Measurements from ENCODE around the gene SSRP1. TPM values are rescaled to one million over a fixed set of nuclear protein-coding genes. Genes with fewer than 3 reads are reported as not detected.
A peak's percentile ranks its signal among the peaks of the same experiment; 100 is the strongest.

SSRP1 gene
- total and polyA plus RNA-seq, 9 of the 15 experiments (the other 6 are each of a cell fraction or from before 2014, with no cell fraction given), result 91.1 to 416 (median 245) TPM

DNA sequence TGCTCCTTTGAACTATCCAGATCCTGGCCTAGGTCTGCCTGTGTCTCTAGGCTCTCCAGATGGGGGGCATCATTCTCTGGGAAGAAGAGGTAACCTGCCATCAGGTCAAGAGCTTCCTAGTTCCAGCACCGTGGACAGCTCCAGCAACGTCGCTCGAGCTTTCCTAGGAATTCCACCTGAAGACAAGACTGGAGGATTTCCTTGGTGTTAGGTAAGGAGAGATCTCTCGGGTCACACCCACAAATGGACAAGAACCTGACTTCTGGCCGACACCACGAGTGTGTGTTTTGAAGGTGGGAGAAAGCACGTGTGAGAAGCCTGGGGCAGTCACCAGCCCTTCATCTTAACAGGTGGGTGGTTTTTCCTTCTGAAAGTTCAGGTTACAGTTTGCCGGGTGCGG is 44.0 kb upstream of the SSRP1 start:
- DNase-seq (ENCODE audit: extremely low read depth in 1 of 4, low spot score in 3 of 4) (peak in 3 of 4 experiments; percentile 58 to 68 (median 59)), ATAC-seq (peak; percentile 36), FAIRE-seq (peak; percentile 61)
- BruUV-seq (replicated peaks), result no TSS peak
- no peak overlapping the region for H2AFZ ChIP-seq (ENCODE audit: low read depth, low read length)
- CTCF ChIA-PET (ENCODE audit: low intra/inter-chr PET ratio), result no interaction called here
- H4K20me1 ChIP-seq (replicated peaks; ENCODE audit: control insufficient read depth, insufficient read depth, low read length), result no peaks in the 10 kb centered on the region
- H3K9me1 ChIP-seq (ENCODE audit: control insufficient read depth, insufficient read depth, low read length), result no peaks in the 10 kb centered on the region
- no peaks in the 10 kb centered on the region for H3K36me3 ChIP-seq (ENCODE audit: control insufficient read depth, insufficient read depth, low read length)
- peaks cover 6 to 7% of the 10 kb centered on the region in 2 experiments; a peak in 1 of 5 replicates for H3K27me3 ChIP-seq (ENCODE audit: control insufficient read depth in 2 of 2, insufficient read depth in 2 of 2, low read length in 2 of 2)
- no peaks in the 10 kb centered on the region for H3K79me2 ChIP-seq (ENCODE audit: control insufficient read depth, insufficient read depth, low read length)
- peaks cover 25 to 30% of the 10 kb centered on the region in 2 experiments for H3K4me1 ChIP-seq (replicated peaks in 1 of 2; ENCODE audit: control insufficient read depth in 2 of 2, insufficient read depth in 2 of 2, low read length in 2 of 2)
- no peaks in the 10 kb centered on the region for H3K9me3 ChIP-seq (replicated peaks; ENCODE audit: control insufficient read depth, insufficient read depth, low read depth, low read length)
- 3% methylated on average over 10 of the region's 10 CpGs for WGBS (ENCODE audit: insufficient coverage, low coverage, missing lambda C conversion rate)
- no peak overlapping the region for H3K4me3 ChIP-seq
- in situ Hi-C loops (cut with MboI) (no loop called here), intact Hi-C loops (cut with micrococcal nuclease) (no loop called here)
- H3K9ac ChIP-seq (ENCODE audit: insufficient read depth in 1 of 2, low read depth in 2 of 2, low read length in 2 of 2), result no peak overlapping the region
- POLR2A ChIA-PET, result interaction anchor here (0.6 to 1.4 kb wide), 5 partner anchors 9 to 143 kb away, joined by 3 to 7 read pairs (median 4); no protein-coding TSS in a partner anchor
- H3K4me2 ChIP-seq (ENCODE audit: insufficient read depth, low read length), result no peak overlapping the region
- H3K27ac ChIP-seq (ENCODE audit: extremely low read depth, low read depth, low read length), result no peak overlapping the region
- TF ChIP-seq PURB (CRISPR knock-in tag; IDR thresholded peaks at IDR 0.05; ENCODE audit: low read depth) (no peak), ZNF57 (CRISPR knock-in tag; IDR thresholded peaks at IDR 0.05) (no peak), NCOR1 (IDR thresholded peaks at IDR 0.05) (no peak), HDAC1 (IDR thresholded peaks at IDR 0.05) (peak in 1 of 2 experiments; percentile 25; a peak in 1 of 4 replicates), TRIM28 (IDR thresholded peaks at IDR 0.05) (no peak), RFX1 (IDR thresholded peaks at IDR 0.05) (no peak), MAFF (IDR thresholded peaks at IDR 0.05; ENCODE audit: low read length) (no peak), FOXA3 (CRISPR knock-in tag; conservative IDR thresholded peaks at IDR 0.05 in 1 of 2, IDR thresholded peaks at IDR 0.05 in 1 of 2) (no peak), FOXP1 (CRISPR knock-in tag; IDR thresholded peaks at IDR 0.05) (no peak), NR3C1 (CRISPR knock-in tag; IDR thresholded peaks at IDR 0.05) (0 out of 2 replicates have a peak, but pooled peaks have one; percentile 65), GTF2E2 (tag; IDR thresholded peaks at IDR 0.05) (no peak), HCFC1 (IDR thresholded peaks at IDR 0.05; ENCODE audit: low read depth, low read length) (0 out of 2 replicates have a peak, but pooled peaks have one; percentile 21)
- TF ChIP-seq, protein P1, sequence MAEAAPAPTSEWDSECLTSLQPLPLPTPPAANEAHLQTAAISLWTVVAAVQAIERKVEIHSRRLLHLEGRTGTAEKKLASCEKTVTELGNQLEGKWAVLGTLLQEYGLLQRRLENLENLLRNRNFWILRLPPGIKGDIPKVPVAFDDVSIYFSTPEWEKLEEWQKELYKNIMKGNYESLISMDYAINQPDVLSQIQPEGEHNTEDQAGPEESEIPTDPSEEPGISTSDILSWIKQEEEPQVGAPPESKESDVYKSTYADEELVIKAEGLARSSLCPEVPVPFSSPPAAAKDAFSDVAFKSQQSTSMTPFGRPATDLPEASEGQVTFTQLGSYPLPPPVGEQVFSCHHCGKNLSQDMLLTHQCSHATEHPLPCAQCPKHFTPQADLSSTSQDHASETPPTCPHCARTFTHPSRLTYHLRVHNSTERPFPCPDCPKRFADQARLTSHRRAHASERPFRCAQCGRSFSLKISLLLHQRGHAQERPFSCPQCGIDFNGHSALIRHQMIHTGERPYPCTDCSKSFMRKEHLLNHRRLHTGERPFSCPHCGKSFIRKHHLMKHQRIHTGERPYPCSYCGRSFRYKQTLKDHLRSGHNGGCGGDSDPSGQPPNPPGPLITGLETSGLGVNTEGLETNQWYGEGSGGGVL (CRISPR knock-in tag; IDR thresholded peaks at IDR 0.05), result no peak
- TF ChIP-seq, protein P2, sequence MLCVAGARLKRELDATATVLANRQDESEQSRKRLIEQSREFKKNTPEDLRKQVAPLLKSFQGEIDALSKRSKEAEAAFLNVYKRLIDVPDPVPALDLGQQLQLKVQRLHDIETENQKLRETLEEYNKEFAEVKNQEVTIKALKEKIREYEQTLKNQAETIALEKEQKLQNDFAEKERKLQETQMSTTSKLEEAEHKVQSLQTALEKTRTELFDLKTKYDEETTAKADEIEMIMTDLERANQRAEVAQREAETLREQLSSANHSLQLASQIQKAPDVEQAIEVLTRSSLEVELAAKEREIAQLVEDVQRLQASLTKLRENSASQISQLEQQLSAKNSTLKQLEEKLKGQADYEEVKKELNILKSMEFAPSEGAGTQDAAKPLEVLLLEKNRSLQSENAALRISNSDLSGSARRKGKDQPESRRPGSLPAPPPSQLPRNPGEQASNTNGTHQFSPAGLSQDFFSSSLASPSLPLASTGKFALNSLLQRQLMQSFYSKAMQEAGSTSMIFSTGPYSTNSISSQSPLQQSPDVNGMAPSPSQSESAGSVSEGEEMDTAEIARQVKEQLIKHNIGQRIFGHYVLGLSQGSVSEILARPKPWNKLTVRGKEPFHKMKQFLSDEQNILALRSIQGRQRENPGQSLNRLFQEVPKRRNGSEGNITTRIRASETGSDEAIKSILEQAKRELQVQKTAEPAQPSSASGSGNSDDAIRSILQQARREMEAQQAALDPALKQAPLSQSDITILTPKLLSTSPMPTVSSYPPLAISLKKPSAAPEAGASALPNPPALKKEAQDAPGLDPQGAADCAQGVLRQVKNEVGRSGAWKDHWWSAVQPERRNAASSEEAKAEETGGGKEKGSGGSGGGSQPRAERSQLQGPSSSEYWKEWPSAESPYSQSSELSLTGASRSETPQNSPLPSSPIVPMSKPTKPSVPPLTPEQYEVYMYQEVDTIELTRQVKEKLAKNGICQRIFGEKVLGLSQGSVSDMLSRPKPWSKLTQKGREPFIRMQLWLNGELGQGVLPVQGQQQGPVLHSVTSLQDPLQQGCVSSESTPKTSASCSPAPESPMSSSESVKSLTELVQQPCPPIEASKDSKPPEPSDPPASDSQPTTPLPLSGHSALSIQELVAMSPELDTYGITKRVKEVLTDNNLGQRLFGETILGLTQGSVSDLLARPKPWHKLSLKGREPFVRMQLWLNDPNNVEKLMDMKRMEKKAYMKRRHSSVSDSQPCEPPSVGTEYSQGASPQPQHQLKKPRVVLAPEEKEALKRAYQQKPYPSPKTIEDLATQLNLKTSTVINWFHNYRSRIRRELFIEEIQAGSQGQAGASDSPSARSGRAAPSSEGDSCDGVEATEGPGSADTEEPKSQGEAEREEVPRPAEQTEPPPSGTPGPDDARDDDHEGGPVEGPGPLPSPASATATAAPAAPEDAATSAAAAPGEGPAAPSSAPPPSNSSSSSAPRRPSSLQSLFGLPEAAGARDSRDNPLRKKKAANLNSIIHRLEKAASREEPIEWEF (CRISPR knock-in tag; IDR thresholded peaks at IDR 0.05), result no peak
- TF ChIP-seq, protein P3, sequence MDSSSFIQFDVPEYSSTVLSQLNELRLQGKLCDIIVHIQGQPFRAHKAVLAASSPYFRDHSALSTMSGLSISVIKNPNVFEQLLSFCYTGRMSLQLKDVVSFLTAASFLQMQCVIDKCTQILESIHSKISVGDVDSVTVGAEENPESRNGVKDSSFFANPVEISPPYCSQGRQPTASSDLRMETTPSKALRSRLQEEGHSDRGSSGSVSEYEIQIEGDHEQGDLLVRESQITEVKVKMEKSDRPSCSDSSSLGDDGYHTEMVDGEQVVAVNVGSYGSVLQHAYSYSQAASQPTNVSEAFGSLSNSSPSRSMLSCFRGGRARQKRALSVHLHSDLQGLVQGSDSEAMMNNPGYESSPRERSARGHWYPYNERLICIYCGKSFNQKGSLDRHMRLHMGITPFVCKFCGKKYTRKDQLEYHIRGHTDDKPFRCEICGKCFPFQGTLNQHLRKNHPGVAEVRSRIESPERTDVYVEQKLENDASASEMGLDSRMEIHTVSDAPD (CRISPR knock-in tag; IDR thresholded peaks at IDR 0.05), result no peak

Measured in K562 (cell line).